Stimulated activated CD4-positive, alpha-beta T cell treated with anti-CD3 and anti-CD28 coated beads, Interleukin-12 subunit alpha, Interleukin-12 subunit beta, amount 100 ng/mL, for 24 hours (primary cell): Measurements from ENCODE around the gene PTBP1.
"Not testable (repeated sequence)": the region's sequence is repeated elsewhere in the genome, so short reads cannot be mapped to it uniquely, and the experiment has no call there.

Experiments used
- DNase-seq, 2 experiments: peaks; one replicate each; pipeline ENCODE4 v3.0.0-alpha.2; 2020; ENCODE audit warnings: low read depth in 2 of 2

PTBP1 gene

DNA sequence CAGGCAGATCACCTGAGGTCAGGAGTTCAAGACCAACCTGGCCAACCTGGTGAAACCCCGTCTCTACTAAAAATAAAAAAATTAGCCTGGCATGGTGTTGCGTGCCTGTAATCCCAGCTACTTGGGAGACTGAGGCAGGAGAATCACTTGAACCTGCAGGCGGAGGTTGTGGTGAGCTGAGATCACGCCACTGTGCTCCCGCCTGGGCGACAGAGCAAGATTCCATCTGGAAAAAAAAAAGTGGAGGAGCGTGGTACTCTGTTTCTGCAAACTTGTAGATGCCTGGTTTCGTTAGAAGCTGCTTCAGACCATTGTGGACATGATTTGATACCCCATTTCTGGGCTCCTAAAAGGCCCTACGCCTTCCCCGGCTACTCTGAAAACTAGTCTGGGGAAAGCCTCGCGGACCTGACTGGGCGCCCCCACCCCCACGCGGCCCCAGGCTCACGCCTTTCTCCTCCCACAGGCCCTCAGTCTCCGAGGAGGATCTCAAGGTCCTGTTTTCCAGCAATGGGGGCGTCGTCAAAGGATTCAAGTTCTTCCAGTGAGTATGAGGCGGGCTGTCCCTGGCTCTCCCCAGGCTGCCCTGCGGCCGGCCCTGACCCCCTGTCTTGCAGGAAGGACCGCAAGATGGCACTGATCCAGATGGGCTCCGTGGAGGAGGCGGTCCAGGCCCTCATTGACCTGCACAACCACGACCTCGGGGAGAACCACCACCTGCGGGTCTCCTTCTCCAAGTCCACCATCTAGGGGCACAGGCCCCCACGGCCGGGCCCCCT is 13.0 kb downstream of the PTBP1 start:
- no peak for DNase-seq

DNA sequence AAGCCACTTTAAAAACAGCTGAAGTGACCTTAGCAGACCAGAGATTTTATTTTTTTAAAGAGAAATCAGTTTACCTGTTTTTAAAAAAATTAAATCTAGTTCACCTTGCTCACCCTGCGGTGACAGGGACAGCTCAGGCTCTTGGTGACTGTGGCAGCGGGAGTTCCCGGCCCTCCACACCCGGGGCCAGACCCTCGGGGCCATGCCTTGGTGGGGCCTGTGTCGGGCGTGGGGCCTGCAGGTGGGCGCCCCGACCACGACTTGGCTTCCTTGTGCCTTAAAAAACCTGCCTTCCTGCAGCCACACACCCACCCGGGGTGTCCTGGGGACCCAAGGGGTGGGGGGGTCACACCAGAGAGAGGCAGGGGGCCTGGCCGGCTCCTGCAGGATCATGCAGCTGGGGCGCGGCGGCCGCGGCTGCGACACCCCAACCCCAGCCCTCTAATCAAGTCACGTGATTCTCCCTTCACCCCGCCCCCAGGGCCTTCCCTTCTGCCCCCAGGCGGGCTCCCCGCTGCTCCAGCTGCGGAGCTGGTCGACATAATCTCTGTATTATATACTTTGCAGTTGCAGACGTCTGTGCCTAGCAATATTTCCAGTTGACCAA is 13.7 kb downstream of the PTBP1 start:
- no peak for DNase-seq

DNA sequence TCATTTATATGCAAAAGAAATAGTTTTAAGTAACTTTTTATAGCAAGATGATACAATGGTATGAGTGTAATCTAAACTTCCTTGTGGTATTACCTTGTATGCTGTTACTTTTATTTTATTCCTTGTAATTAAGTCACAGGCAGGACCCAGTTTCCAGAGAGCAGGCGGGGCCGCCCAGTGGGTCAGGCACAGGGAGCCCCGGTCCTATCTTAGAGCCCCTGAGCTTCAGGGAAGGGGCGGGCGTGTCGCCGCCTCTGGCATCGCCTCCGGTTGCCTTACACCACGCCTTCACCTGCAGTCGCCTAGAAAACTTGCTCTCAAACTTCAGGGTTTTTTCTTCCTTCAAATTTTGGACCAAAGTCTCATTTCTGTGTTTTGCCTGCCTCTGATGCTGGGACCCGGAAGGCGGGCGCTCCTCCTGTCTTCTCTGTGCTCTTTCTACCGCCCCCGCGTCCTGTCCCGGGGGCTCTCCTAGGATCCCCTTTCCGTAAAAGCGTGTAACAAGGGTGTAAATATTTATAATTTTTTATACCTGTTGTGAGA is 14.3 kb downstream of the PTBP1 start:
- no peak for DNase-seq

GRCh38 chr19:812049-812746 is 14.9 kb downstream of the PTBP1 start:
- no peak for DNase-seq

DNA sequence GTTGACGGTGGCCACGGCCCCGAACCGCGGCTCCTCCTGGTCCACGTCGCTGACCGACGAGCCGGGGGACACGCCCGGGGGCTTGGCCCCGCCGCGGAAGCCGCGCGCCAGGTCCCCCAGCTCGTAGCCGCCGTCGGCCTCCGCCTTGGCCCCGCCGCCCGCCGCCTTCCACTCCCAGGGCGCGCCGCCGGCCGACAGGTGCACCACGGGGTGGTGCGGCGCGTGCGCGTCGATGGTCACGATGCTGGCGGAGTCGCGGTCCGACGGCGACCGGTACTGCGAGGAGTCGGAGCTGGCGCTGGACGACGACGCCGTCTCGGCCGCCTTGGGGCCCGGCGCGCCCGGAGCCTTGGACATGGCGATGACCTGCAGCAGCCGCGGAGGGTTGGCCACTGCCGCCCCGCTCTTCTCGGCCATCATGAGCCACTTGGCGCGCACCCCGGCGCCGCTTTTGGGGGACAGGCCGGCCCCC is 15.5 kb downstream of the PTBP1 start:
- no peak for DNase-seq

DNA sequence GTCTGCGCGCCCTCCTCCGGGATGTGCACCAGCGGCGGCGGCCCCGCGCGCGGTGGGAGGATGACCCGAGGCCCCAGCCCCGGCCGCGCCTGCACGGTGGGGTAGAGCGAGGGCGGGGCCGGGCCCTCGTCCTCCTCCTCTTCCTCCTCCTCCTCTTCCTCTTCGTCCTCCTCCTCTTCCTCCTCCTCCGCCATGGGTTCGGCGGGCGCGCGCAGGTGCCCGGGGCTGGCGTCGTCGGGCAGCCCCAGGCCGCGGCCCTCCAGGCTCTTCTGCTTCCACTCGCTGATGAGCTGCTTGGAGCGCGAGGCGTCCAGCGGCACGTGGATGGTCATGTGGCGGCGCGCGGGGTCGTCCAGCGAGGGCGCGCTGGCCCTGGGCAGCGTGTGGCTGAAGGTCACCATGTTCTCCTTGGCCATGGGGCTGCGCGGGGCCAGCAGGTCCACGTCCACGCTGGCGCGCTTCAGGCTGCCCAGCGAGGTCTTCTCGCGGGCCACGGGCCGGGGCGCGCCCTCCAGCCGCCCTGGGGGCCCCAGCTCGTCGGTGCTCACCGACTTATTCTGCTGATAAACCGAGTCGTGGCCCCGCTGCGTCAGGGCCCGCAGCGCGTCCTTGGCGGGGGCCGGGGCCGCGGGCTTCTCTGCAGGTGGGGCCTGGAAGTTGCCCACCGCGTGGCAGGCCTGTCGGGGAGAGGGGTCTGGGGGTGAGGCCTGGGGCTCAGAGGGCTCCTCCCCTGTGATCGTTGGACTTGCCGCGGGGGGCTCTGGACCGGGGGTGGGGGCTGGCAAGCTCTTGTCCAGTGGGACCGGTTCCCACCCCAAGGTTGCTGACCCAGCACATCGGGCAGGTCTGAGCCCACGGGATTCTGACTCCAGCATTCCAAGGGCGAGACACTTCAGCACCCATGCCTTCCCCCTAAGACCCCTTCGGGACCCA is 16.2 kb downstream of the PTBP1 start:
- DNase-seq: no peak

GRCh38 chr19:814152-815078 is 17.2 kb downstream of the PTBP1 start:
- DNase-seq: no peak

GRCh38 chr19:815079-815774 is 18.0 kb downstream of the PTBP1 start:
- DNase-seq: no peak

DNA sequence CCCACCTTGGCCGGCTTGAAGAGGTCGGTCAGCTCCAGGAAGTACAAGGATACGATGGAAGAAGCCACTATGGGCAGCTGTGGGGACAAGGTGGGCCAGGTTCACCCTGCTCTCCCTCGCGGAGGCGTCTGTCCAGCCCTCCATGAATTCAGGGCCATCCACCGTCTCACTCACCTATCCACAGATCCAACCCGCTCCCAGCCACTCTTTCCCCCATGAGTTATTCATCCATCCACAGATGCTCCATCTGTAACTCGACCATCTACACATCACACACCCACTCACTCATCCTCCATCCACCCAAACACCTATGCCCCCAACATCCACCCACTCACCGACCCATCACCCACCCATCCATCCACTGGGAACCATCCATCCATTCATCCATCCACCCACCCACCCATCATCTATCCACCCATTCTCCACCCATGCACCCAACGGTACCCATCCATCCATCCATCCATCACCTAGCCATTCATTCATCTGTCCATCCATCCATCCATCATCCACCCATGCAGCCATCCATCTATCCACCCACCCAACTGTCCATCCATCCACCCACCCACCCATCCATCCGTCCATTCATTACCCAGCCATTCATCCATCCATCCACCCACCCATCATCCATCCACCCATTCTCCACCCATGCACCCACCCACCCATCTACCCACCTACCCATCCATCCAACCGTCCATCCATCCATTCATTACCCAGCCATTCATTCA is 18.7 kb downstream of the PTBP1 start:
- DNase-seq: no peak

DNA sequence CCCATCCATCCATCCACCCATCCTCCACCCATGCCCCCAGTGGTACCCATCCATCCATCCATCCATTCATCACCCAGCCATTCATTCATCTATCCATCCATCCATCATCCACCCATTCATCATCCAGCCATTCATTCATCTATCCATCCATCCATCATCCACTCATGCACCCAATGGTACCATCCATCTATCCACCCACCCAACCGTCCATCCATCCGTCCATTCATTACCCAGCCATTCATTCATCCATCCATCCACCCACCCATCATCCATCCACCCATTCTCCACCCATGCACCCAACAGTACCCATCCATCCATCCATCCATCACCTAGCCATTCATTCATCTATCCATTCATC is 19.2 kb downstream of the PTBP1 start:
- no peak for DNase-seq

- not testable (repeated sequence) for DNase-seq
Measured at GRCh38 chr19:820212-820611, 23.0 kb downstream of the PTBP1 start.

GRCh38 chr19:821231-821824 is 24.1 kb downstream of the PTBP1 start:
- DNase-seq: no peak

DNA sequence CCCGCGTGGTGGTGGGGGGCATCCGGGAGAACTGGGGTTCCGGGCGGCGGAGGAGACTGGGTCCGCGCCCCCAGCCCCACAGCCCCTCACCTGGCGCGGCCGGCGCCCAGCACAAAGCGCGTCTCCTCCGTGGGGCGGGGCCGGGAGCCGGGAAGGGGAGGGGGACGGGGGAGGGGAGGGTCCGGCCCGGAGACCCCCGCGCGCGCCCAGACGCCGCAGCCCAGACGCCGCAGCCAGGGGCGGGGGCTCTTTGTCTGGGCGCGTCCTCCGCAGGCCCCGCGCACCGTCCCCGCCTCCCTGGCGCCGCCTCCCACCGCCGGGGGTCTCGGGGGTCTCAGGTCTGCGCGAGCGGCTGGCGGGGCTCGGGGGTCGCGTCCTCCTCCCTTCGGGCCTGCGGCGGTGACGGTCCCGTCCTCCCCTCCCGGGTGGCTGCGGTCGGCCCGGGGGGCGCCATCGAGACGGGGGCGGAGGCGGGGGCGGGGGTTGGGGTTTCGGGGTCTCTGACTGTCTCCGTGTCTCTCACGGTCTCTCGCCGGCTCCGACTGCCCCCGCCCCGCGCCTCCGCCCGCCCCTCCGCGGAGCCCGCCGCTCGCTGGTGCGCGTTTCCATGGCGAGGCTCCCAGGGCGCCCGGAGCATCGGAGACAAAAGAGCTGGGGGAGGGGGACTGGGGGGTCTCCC is 24.7 kb downstream of the PTBP1 start, which contains the start of gene PLPPR3:
Gene PLPPR3 (minus strand): TSS at position 131 of the 679 bp plus-strand sequence. CDS start 396 bp downstream, outside the sequence.
- DNase-seq: no peak

DNA sequence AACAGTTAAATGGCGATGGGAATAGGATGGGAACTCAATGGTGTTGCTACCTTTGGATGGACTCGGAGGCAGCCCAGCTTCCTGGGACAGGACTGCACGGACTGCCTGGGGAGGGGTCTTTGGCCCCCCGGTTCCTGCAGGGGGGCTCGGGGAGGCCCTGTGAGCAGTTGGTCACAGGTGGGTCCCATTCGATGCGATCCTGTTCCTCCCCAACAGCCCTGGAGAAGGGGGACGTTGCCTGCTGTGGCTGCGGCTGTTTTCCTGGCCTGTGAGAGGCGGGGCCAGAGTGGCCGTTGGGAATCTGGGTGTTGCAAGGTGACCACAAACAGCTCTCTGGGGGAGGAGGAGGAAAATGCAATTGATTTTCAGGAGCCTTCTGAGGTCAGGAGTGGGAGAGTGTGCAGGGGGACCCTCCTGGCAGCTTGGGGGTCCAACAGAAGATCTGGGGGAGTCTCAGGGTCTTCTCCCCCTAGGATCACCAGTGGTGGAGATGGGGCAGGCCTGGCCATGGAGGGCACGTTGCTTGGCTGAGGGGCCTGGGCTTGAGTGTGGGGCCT is 26.4 kb downstream of the PTBP1 start:
- DNase-seq: no peak

- DNase-seq: no peak
Measured at GRCh38 chr19:824885-825284, 27.6 kb downstream of the PTBP1 start.

DNA sequence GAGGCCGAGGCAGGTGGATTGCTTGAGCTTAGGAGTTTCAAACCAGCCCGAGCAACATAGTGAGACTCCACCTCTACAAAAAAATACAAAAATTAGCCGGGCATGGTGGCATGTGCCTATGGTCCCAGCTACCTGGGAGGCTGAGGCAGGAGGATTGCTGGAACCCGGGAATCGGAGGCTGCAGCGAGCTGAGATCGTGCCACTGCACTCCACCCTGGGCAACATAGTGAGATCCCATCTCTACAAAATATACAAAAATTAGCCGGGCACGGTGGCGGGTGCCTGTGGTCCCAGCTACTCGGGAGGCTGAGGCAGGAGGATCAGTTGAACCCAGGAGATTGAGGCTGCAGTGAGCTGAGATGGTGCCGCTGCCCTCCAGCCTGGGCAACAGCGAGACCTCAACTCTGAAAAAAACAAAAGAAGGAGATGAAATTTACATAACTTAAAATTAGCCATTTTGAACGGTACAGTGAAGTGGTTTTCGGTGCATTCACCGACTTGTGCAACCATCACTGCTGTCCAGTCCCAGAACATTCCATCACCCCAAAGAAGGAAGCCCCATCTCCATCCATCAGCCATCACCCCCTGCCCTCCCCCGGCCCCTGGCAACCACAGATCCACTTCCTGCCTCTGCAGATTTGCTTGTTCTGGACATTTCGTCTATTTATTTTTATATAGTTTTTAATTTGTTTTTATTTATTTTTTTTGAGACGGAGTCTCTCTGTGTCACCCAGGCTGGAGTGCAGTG is 28.8 kb downstream of the PTBP1 start:
- no peak for DNase-seq

DNA sequence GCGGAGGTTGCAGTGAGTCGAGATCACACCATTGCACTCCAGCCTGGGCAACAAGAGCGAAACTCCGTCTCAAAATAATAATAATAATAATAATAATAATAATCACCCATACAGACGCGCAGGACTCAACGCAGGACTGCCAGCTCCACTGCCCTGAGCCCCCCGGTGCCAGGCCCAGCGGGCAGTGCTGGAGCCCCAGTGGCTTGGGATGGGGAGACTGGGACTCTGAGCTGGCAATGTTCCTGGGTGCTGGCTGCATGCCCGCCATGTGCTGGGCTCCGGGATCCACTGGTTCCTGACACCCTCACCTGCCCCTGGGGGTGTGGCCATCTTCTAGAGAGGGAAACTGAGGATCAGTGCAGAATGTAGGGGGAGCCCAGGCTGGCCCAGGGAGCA is 30.1 kb downstream of the PTBP1 start:
- DNase-seq: no peak
